Measurements from ENCODE around the gene IL1B.

DNA sequence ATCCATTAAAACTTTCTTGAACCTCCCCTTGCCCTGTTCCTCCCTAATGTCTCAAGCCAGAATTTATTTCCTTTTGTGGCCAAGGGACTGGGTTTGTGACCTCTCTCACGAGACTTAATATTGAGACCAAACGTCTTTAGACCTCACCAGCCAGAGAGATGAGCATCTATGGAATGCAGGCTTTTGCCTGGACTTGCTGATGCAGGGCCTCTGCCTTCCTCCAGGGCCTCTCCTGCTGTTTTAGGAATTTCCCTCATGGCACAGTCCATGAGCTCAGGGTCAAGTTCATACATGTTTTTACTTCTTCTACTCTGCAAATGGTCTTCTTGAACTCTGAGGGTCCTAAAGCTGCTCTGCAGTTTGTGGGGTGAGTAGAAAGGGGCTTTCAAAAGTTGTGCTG, 22.3 kb downstream of the IL1B start:
- TF ChIP-seq CTCF (conservative IDR thresholded peaks at IDR 0.05; ENCODE audit: low read length) (no peak), EZH2phosphoT487 (IDR thresholded peaks at IDR 0.05; ENCODE audit: borderline replicate concordance, low read depth, low read length) (no peak)
